Spleen (tissue), 7 donors: ENCODE measurements around the gene ELMO3.

Experiments used
- POLR2A ChIP-seq, 3 donors: fragments of 450-650 bp; IDR thresholded peaks; one replicate each; pipeline ENCODE4 v1.5.1; 2017; ENCODE audit warnings: antibody characterized with exemption in 3 of 3, mild to moderate bottlenecking in 1 of 3
- POLR2AphosphoS5 ChIP-seq, 3 donors: sonication (generic); formaldehyde crosslinking; IDR thresholded peaks; one replicate each; pipeline ENCODE4 v1.5.1; 2017; ENCODE audit warnings: antibody characterized with exemption in 3 of 3
- TF ChIP-seq, protein P1 (sequence below), 11 experiments: fragments of 200-600 bp in 7 of 11; fragments of 450-650 bp in 4 of 11; sonication (generic) in 4 of 11; IDR thresholded peaks in 8 of 11; conservative IDR thresholded peaks in 3 of 11; 1 replicate in 7 of 11; 2 replicates in 4 of 11; pipeline versions ENCODE4 v1.4.0 to v1.8.0; 2016 to 2021; ENCODE audit warnings: antibody characterized with exemption in 11 of 11, inconsistent platforms in 4 of 11, mild to moderate bottlenecking in 1 of 11
- donor health status: DM: no; HTN: no; CAD: no; lungs with moderate emphysema.
- donor health status: DM: no; HTN: no; CAD: no.
- donor health status: DM: no; HTN: no; CAD: no.

DNA sequence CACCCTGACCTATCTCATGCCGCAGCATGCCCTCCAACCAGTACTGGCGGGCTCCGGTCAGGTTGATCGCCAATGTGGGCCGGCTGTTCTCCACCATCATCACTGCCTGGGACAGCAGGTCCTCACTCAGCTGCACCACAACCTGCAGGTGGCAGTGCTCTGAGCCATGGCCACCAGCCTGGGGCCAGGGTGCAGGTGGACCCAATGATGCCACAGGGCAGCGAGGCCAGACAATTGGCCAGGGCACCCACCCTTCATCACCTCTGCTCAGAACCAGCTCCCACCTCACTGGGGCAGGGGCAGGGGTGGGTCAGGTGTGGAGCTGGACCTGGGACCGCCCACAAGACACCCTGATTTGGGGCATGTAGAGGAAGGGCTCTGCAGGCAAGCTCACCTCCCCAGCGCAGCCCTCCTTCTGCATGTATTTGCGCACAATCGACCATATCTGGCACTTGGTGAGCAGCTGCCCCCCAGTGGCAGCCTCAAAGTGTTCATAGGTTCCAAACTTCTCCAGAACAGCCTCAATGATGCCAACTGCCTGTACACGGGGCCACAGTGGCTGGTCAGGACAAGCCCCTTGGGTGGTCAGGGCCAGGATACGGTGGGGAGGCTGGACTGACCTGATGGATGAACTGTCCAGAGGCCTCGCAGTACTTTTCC, 19.4 kb upstream of the ELMO3 start:
- TF ChIP-seq POLR2A (IDR thresholded peaks at IDR 0.05) (no peak), POLR2AphosphoS5 (IDR thresholded peaks at IDR 0.05) (no peak)
- TF ChIP-seq, protein P1, sequence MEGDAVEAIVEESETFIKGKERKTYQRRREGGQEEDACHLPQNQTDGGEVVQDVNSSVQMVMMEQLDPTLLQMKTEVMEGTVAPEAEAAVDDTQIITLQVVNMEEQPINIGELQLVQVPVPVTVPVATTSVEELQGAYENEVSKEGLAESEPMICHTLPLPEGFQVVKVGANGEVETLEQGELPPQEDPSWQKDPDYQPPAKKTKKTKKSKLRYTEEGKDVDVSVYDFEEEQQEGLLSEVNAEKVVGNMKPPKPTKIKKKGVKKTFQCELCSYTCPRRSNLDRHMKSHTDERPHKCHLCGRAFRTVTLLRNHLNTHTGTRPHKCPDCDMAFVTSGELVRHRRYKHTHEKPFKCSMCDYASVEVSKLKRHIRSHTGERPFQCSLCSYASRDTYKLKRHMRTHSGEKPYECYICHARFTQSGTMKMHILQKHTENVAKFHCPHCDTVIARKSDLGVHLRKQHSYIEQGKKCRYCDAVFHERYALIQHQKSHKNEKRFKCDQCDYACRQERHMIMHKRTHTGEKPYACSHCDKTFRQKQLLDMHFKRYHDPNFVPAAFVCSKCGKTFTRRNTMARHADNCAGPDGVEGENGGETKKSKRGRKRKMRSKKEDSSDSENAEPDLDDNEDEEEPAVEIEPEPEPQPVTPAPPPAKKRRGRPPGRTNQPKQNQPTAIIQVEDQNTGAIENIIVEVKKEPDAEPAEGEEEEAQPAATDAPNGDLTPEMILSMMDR (IDR thresholded peaks at IDR 0.05 in 8 of 11, conservative IDR thresholded peaks at IDR 0.05 in 3 of 11) = no peak
